ENCODE data around the gene FLT1. TPM values are rescaled to one million over a fixed set of nuclear protein-coding genes. Genes with fewer than 3 reads are reported as not detected.

Gene FLT1
- total RNA-seq, 1 donor from 2014 or later = 132 TPM

DNA sequence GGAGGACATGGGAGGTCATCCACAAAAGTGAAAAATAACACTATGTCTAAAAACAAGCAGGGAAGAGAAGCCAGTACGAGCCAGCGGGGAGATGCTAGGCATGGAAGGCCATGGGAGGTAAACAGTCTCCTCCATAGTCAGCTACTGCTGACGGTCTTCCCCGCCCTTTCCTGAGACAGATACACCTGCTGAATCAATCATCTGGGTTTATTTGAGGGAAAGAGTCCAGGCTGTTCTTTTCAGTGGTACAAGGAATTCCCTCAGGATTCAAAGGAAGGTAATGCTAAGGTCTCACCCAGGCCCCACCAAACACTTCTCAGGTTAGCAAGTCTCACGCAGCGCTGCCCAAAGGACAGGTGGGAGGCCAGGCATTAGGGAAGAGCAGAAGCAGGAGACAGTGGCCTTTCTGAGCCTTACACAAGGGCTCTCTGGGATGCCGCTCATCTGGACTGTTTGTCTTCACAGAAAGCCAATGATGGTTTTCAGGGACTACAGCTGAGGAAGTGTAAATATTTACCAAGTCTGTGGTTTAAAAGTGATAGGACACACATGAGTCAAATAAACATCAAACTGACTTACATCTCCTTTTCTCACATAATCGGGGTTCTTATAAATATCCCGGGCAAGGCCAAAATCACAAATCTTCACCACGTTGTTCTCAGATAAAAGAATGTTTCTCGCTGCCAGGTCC lies 173.9 kb downstream of the FLT1 start:
- no peak for DNase-seq (ENCODE audit: low spot score)

DNA sequence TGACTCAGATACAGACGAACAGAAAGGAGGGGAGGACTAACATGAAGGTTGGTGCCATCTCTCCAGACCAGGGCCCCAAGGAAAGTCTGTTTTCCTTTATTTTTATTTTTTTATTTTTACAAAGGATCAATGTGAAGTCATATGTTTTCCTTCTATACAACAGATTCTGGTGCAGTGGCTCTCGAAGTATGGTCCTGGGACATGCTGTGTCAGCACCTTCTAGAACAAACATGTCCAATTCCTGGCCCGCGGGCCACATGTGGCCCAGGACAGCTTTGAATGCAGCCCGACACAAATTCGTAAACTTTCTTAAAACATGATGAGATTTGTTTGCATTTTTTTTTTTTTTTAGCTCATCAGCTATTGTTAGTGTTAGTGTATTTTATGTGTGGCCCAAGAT lies 174.7 kb downstream of the FLT1 start:
- DNase-seq (ENCODE audit: low spot score) = no peak

DNA sequence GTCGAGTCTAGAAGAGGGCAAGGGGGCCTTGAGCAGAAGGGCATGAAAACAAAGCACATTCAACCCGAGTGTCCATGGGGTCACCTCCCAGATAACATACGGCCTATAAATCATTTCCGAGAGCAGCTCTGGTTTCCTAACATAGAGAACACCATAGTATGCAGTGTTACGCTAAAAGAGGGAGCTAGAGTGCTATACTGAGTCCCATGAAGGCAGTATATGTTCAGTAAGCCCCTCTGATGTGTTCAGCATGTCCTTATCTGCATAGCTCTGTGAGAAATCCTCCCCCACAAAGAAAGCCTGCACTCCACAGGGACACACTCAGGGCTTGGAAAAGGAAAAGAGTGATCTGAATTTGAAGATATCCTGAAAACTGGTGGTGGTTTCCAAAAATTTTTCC lies 175.4 kb downstream of the FLT1 start:
- DNase-seq (ENCODE audit: low spot score) = peak; percentile 45

DNA sequence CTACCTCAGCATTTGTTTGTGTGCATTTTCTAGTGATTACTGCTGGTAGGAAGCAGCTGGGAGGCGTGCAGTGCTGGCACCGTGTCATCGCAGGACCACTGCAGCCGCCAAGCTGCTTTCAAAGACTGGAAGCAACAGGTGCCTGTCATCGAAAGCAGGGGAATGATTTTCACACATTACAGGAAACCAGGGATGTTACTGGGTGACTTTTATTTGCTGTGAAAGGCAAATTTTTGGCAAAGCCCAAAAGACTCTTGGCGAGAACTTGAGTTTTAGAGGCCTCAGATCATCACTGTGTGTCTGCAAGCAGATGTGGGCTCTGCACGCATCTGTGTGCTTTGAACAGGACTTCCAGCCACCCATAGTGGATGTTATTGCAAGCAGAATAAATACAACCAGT lies 176.4 kb downstream of the FLT1 start:
- no peak for DNase-seq (ENCODE audit: low spot score)

DNA sequence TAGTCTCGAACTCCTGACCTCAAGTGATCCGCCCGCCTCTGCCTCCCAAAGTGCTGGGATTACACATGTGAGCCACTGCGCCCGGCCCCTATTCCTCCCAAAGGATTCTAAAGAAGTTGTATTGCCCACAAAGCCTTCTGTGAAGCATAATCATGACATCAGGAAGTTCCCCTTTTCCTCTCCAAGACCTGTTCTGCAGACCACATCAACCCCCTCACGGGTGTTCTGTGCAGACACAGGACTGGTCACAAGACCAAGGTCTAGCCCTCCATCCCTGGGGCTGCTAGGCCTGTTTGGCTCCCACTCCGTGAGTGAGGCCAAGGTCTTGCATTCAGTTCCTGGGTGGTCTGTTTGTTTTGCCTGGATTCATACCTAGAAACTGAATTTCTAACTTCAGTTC lies 178.1 kb downstream of the FLT1 start:
- no peak for DNase-seq (ENCODE audit: low spot score)

DNA sequence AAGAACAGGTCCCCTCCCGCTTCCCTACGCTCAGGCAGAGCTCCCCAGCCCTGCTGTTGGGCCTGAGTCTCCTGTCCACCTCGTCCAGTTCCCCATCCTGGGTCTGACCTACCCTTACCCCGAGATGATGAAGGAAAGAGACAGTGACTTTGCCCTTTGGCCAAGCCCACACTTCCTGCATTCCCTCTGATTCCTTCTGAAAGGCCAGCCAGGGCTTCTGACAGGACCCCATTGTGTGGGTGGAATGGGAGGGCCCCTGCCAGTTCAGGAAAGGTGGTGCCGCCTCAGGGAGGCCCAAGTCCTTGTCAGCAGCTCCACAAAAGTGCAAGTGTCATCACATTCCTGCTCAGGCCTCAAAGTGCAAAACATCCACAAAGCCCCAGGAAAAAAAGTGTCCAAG lies 178.8 kb downstream of the FLT1 start:
- peak; percentile 48 for DNase-seq (ENCODE audit: low spot score)

DNA sequence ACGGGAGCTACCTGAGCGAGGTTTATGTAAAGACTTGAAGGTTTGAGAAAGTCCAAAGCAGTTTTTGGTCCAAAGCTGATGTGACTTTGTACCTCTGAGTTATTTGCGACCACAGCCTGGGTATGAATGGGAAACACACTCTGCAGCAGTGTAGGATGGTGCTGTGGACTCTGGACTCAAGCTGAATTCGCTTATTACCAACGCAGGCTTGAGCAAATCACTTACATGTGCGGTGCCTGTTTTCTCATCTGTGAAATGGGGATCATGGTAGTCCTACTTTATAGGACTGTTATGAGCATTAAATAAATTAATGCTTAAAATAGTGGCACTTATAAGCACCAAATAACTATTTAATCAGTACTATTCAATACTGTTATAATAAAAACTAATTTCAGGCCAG lies 180.0 kb downstream of the FLT1 start:
- DNase-seq (ENCODE audit: low spot score) = no peak

DNA sequence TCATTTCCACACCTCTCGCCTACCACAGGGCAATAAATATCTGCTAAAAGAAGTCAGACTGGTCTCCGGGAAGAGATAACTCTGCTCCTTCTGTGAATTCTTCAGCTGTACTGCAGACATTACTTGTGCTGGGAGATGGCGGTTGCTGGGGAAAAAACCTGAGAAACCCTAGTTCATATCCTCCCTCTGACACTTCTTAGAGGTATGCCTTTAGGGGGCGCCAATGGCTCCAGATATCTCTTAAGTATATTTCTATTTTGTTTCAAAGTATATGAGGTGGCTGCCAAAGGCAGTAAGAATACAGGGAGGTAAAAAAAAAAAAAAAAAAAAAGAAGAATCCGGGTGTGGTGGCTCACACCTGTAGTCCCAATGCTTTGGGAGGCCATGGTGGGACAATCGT lies 181.3 kb downstream of the FLT1 start:
- DNase-seq (ENCODE audit: low spot score) = no peak

DNA sequence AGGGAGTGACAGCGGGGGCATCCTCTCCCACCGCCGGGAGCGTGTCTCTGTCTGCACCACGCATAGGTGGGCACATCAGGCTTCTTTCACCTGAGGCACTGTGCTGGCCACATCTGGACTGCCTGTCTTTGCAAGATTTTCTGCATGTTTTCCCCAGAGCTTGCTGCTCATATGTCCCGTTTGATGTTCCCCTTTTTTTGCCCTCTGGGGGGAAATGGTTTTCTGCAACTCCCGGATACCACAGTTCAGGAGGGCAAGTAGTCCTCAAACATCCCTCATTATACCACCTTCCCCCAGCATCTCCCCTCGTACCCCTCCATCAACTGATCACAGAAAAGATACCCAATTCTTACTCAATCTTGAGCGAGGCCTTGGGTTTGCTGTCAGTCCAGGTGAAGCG lies 188.6 kb downstream of the FLT1 start:
- DNase-seq (ENCODE audit: low spot score) = no peak

DNA sequence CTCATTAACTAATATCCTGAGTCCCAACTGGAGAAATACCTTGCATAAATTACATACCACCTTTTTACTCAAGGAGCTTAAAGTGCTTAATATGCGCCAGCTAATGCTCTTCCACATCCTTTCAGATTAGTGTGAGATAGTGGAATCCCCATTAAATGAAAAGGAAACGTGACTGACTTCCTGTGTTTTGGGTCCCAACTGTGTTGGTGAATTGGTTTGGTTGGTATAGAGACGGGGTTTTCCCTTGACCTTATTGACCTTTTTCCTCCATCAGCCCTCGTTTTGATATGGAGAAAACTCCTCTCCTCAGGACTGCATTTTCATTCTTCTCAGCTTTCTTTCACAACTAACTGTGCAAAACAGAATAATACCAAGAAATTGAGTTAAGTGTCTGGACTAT lies 193.1 kb downstream of the FLT1 start:
- no peak for DNase-seq (ENCODE audit: low spot score)

DNA sequence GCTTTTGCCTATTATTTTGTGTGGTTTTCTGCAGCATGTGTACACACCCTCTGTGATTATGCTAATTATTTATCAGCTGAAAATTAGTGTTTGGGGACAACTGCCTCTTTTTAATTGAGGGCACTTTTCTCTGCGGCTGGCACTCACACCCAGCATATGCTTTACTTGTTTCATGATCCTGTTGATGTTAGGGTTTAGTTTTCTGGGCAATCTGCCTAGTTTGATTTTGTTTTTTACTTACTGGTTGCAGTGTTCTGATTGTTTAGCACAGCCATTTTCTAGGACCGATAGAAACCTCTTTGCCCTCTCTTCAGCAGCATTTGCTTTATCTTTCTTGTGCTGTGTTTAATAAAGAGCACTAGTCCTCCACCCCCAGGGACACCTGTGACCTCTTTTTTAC lies 195.0 kb downstream of the FLT1 start:
- DNase-seq (ENCODE audit: low spot score) = no peak

DNA sequence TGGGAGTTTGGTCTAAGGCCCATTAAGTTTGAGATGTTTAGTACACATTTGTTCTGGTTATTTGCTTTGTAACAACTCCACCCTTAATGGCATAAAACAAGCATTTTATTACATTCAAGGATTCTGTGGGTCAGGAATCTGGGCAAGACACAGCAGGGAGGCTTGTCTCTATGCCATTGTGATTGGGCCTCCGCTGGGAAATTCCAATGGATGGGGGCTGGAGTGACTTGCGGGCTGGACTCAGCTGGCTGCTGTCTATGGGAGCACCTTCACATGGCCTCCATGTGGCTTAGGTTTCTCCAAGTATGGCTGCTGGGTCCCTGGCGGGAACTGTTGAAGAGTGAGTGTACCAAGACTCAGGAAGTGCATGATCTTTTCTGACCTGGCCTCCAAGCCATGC lies 197.6 kb downstream of the FLT1 start:
- no peak for DNase-seq (ENCODE audit: low spot score)

DNA sequence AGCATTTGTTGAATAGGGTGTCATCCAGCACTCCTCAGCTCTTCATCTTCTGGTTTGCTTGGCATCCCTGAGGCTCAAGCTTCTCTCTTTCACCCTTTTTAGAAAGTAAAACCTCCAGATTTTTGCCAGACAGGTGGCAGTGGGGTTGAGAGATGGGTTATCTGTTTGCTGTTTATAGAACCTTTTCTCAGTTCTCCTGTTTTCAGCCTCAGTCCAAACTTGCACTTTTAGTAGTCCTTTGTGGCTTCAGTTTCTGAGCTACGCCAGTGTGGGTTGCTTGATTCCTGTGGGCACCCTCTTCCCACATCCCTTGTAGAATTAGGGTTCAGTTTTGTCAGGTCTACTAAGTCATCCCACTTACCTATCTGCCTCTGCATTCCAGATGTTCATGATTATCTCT lies 208.7 kb downstream of the FLT1 start:
- DNase-seq (ENCODE audit: low spot score) = no peak

DNA sequence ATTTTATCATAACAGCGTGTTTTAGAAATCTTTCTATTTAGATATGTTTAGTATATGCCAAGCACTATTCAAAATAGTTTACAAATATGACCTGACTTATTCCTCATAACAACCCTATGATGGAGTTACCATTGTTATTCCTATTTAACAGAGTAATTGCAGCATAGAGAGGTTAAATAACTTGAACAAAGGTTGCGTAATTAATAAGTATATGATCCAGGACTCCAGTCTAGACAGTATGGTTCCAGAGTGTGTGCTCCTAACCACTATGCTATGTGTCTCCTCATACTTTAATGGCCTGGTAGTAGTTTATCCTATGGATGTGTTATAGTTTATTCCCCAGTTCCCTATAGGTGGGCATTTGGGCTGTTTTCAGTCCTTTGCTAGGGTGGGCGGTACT lies 211.3 kb downstream of the FLT1 start:
- no peak for DNase-seq (ENCODE audit: low spot score)

DNA sequence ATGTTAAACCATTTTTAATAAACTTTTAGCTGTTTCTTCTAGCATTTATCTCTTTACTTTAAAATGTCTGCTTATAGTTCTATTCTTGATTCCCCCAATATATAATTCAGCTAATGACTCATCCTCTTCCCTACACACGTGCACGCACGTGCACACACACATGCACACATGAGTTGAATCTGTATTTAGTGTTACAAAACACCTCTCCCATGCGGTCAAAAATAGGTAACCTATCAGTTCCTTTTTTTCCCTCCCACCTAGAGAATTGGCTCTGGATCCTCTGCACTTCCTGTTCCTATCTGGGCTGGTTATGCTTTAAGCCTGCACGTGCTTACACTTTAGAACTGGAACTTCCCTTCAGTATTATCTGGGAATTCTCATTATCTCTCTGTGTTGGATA lies 212.5 kb downstream of the FLT1 start:
- no peak for DNase-seq (ENCODE audit: low spot score)

DNA sequence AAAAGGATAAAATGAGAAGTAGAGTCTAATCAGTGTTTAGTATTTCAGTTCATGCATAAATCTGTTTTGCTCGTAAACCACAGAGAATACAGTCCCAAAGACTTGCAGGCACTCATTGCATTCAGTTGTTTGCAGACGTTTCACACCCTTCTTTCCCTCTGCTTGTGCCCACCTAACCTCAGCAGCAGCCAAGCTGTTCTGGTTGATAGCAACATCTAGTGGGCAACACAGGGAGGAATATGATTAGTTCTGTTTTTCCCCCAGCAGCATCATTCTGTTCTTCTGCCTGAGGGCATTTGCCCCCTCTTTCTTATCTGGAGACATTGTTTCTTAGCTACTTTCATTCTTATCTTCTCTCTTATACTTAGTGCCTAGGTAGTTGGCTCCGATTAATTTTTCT lies 221.0 kb downstream of the FLT1 start:
- DNase-seq (ENCODE audit: low spot score) = no peak

DNA sequence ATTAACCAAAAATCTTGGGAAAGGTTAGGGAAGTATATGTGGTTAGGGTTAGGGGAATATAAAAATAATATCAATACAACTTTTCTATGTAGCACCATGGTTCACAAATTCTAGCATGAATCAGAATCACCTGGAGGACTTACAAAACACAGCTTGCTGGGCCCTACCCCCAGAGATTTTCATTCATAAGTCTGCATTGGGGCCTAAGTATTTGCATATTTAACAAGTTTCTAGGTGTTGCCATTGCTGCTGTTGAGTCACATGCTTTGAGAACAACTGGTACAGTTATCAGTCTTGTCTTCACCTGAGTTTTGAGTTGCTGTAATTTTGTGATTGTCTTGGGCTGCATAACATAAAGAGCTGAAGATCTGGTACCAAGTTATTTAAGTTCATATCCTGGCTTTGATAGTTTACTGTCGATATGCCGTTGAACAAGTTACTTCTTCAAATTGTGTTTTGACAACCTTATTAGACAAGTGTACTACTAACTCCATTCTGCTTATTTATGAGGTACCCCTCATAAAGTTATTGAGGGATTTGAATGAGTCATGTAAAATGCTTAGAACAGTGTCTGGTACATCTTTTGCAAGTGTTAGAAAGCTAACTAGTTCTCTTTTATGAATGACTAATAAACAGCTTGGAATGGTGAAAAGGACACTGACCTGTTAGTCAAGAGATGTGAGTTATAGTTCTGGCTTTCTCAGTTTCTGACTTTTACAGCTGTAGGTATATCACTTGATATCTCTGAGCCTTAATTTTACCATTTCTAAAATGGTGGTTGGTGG lies 223.7 kb downstream of the FLT1 start:
- DNase-seq (ENCODE audit: low spot score) = no peak

DNA sequence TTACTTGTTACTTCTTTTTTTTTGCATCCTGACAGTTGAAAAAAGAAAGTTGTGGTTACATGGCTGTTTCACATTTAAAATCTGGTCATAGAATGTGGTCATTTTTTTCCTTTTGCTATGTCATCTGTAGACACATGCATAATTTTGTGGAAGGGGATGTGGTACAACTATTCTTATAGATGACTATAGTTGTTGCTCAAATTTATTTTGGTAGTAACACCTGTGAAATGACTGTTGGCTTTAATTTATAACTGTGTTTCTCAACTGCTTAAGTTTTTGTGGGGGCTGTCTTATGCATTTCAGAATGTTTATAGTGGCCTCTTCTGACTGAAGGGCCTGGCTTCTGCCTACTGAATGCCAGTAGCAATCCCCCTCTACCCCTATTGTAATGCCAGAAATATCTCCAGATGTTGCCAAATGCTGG lies 226.1 kb downstream of the FLT1 start:
- DNase-seq (ENCODE audit: low spot score) = no peak

DNA sequence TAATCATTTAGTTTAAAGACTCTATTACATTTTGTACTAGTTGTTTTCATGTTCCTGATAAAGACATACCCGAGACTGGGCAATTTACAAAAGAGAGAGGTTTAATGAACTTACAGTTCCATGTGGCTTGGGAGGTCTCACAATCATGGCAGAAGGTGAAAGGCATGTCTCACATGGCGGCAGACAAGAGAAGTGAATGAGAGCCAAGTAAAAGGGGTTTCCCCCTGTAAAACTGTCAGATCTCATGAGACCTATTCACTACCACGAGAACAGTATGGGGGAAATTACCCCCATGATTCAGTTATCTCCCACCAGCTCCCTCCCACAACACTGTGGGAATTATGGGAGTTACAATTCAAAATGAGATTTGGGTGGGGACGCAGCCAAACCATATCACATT lies 227.4 kb downstream of the FLT1 start:
- DNase-seq (ENCODE audit: low spot score) = no peak

DNA sequence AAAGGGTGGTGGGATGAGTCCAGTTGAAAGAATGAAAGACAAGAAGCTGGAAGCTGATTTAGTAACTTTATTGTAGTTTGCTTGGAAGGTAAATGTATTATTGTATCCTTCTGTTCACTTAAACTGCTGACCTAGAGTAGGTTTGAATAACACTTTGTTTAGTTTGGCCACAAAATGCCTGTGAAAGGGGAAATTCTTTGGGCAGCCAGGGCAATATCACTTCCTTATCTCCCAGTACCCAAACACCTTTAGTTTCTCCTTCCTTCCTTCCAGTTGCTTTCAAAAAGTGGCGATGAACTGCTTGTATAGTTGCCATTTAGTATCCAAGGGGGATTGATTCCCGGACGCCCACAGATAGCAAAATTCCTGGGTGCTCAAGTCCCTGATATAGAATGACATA lies 236.5 kb downstream of the FLT1 start:
- no peak for DNase-seq (ENCODE audit: low spot score)

DNA sequence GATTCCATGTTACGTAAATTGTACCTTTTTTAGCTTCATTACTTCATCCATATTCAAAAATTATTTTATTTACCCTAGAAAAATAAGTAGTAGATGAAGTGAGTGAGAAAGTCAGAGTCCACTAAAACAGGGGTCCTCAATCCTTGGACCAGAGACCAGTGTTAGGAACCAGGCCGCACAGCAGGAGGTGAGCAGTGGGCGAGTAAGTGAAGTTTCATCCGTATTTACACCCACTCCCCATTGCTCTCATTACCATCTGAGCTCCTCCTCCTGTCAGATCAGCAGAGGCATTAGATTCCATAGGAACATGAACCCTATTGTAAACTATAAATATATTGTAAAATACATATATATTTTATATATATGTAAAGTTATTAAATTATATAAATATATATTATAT lies 237.6 kb downstream of the FLT1 start:
- no peak for DNase-seq (ENCODE audit: low spot score)

DNA sequence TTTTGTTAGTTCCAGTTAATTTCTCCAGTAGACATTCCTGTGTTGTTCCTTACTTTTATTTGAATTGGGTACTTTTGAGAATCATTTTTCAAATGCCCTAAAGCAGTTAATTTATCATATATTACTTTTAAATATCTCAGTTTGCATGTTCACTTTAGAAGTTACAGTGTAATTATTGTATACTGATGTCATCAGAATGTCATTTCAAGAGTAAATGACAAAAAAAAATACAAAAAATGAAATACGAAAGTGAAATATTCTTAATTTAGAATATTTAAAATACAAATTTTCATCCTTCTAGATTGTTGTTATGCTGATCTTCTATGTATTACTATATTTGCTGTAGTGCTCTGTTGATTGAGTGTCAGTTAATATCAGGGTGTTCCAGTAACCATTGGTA lies 242.4 kb downstream of the FLT1 start:
- no peak for DNase-seq (ENCODE audit: low spot score)

DNA sequence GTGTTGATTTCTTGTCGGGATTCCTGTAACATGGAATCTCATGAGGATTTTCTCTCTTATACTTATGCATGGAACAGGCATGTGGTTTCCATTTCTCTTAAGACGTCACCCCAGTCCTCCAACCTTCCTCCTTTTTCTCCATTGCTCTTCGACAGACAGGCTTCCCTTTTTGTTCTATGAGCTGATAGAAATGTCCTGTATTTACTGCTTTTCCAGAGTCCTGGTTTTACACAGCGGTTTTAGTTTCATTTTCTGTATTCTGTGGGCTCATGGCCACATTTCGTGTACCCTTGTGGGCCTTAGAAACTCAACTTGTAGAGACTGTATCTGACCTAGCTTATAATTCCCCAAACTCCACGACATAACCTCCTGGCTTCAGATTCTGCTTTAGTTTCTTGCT lies 243.5 kb downstream of the FLT1 start:
- no peak for DNase-seq (ENCODE audit: low spot score)

DNA sequence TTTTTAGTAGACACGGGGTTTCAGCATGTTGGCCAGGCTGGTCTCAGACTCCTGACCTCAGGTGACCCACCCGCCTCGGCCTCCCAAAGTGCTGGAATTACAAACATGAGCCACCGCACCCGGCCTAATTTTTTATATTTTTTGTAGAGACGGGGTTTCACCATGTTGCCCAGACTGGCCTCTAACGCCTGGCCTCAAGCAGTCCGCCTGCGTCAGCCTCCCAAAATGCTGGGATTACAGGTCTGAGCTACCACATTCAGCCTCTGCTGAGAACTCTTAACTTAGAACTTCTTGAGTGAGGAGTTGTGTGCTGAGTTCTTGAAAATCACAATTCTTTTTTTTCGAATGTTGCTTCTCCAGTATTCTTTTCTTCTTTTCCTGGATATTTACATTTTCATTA lies 244.4 kb downstream of the FLT1 start:
- no peak for DNase-seq (ENCODE audit: low spot score)

Measured in umbilical cord (tissue), 2 donors.